Measurements from ENCODE around the gene ELFN2. TPM values are rescaled to one million over a fixed set of nuclear protein-coding genes. Genes with fewer than 3 reads are reported as not detected.

The ELFN2 gene
- total and polyA plus RNA-seq, 9 donors: 0.01 to 0.05 (median 0.03) TPM; not detected in 5

DNA sequence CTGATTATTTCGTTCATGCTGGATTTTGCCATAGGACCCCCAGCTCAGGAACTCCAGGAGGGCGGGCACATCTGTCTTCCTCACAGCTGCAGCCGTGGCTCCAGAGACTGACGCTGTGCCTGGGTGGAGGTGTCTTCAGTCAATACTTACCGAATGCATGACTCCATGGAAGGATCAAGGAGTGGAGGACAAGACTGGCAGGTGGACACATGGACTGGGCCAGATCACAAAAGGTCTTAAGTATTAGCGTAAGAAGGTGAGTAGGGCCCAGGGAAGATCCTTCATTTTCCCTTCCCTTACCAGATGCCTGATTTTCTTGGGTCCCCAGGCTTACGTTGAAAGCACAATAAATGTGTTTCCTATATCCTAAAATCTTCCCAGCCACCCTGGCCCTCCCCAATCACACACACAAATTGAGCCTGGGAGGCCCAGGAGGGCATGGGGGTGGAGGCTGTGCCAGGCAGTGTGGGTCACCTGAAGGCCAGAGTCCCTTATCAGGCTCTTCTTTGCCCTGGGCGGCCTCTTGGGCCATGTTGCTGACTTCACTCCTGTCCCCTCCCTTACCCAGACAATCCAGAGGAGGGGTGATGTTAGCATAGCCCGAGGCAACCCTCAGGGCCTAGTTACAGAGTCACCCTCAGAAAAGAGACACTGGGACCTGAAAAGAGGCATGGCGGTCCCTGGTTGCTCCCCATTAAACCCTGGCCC, 88.6 kb downstream of the ELFN2 start:
- intact Hi-C loops (cut with DNase I): no loop called here
- no peak for TF ChIP-seq POLR2A (IDR thresholded peaks at IDR 0.05)

DNA sequence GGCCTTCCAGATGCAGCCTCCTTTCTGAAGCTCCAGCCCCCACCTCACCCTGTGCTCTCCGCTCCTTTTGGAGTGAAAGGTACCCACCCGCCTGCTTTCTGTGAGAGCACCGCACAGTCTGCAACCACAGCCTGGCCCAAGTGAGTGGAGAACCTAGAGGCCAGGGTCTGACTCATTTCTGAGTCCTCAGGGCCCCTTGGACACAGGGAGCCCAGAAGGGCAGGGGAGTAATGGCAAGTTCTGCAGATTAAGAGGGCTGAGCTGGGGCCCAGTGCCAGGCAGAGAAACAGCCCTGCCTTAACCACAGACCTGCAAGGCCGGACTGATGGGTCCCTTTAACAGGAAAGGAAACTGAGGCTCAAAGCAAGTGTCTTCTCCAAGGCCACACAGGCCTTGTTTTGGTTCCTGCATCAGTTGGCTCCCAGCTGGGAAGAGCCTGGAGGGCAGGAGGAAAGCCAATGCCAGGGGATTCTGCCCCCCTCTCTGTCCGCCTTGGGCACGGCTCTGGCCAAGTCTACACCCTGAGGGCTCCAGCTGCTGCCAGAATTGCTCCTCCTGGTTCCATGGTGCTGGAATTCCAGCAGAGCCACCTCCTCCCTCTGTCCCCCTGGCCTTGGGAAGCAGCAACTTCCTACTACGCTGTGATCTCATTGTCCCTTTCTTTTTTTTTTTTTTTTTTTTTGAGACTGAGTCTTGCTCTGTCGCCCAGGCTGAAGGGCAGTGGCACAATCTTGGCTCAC, 89.9 kb downstream of the ELFN2 start:
- no peak for DNase-seq
- WGBS, 3 donors: 68 to 83% (median 76%) methylated on average over 8 of the region's 8 CpGs
- intact Hi-C loops (cut with DNase I): no loop called here
- Histone ChIP-seq H3K27me3 (no peaks in the 10 kb centered on the region), H3K27ac (no peak overlapping the region), H3K36me3 (no peaks in the 10 kb centered on the region), H3K4me1 (ENCODE audit: insufficient read depth) (no peaks in the 10 kb centered on the region), H3K9me3 (no peaks in the 10 kb centered on the region), H3K4me3 (no peak overlapping the region)
- TF ChIP-seq POLR2A (IDR thresholded peaks at IDR 0.05) (no peak), EP300 (IDR thresholded peaks at IDR 0.05) (no peak)
- TF ChIP-seq, protein P1, sequence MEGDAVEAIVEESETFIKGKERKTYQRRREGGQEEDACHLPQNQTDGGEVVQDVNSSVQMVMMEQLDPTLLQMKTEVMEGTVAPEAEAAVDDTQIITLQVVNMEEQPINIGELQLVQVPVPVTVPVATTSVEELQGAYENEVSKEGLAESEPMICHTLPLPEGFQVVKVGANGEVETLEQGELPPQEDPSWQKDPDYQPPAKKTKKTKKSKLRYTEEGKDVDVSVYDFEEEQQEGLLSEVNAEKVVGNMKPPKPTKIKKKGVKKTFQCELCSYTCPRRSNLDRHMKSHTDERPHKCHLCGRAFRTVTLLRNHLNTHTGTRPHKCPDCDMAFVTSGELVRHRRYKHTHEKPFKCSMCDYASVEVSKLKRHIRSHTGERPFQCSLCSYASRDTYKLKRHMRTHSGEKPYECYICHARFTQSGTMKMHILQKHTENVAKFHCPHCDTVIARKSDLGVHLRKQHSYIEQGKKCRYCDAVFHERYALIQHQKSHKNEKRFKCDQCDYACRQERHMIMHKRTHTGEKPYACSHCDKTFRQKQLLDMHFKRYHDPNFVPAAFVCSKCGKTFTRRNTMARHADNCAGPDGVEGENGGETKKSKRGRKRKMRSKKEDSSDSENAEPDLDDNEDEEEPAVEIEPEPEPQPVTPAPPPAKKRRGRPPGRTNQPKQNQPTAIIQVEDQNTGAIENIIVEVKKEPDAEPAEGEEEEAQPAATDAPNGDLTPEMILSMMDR (IDR thresholded peaks at IDR 0.05): no peak

More for the DNA sequence above, 88.6 kb downstream of the ELFN2 start:
- Histone ChIP-seq H3K9me3 (no peaks in the 10 kb centered on the region), H3K4me1 (ENCODE audit: insufficient read depth) (no peaks in the 10 kb centered on the region), H3K4me3 (no peak overlapping the region), H3K27ac (no peak overlapping the region), H3K27me3 (no peaks in the 10 kb centered on the region), H3K36me3 (no peaks in the 10 kb centered on the region)
- no peak for DNase-seq
- 90 to 95% (median 91%) methylated on average over 10 of the region's 10 CpGs for WGBS, 3 donors

DNA sequence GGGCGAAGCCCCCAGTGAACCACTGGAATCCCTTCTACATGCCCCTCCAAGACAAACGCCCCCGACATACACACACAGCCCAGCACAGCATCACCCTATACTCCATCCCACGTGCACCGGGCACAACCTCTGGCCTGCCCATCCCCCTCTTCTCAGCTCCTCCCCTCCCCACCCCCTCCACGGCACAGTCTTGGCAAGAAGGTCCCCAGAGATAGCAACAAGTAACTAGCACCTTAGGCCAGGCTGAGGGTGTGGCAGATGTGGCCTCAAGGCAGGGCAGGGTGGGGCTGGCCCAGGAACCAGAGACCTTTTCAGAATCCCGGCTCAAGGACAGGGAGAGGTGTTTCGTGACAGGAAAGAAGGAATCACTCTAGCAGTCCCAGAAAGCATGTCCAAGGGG, 90.7 kb downstream of the ELFN2 start:
- 72 to 75% (median 74%) methylated on average over 8 of the region's 8 CpGs for WGBS, 3 donors

DNA sequence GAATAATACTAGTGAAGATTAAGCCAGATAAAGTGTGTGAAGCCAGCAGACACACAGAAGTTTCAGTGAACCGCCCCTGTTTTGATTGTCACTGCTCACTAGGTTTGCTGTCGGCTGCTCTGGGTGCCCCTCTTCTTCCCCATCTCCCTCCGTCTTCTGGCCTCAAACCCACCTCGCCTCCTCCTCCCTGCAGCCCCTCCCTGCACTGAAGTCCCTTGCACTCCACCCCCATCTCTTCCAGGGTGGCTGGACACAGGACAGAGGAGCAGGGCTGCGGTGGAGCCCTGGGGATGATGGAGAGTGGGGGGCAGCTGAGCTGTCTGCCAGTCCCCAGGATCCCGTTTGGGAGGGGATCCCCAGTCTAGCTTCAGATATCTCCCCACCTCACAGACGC, 91.5 kb downstream of the ELFN2 start:
- Histone ChIP-seq H3K4me1 (ENCODE audit: insufficient read depth) (no peaks in the 10 kb centered on the region), H3K9me3 (no peaks in the 10 kb centered on the region), H3K27me3 (no peaks in the 10 kb centered on the region), H3K4me3 (no peak overlapping the region), H3K27ac (no peak overlapping the region), H3K36me3 (no peaks in the 10 kb centered on the region)
- WGBS, 3 donors: 23 to 39% (median 33%) methylated on average over 7 of the region's 7 CpGs
- intact Hi-C loops (cut with DNase I): no loop called here
- no peak for DNase-seq
- TF ChIP-seq POLR2A (IDR thresholded peaks at IDR 0.05): no peak
- no peak for TF ChIP-seq EP300 (IDR thresholded peaks at IDR 0.05)
- TF ChIP-seq, protein P1 (IDR thresholded peaks at IDR 0.05): no peak

More for the DNA sequence above, 90.7 kb downstream of the ELFN2 start:
- no peak for DNase-seq
- Histone ChIP-seq H3K27me3 (no peaks in the 10 kb centered on the region), H3K9me3 (no peaks in the 10 kb centered on the region), H3K4me1 (ENCODE audit: insufficient read depth) (no peaks in the 10 kb centered on the region), H3K36me3 (no peaks in the 10 kb centered on the region), H3K4me3 (no peak overlapping the region), H3K27ac (no peak overlapping the region)
- intact Hi-C loops (cut with DNase I): no loop called here
- TF ChIP-seq EP300 (IDR thresholded peaks at IDR 0.05): no peak
- TF ChIP-seq, protein P1 (IDR thresholded peaks at IDR 0.05): no peak
- TF ChIP-seq POLR2A (IDR thresholded peaks at IDR 0.05): no peak
